GM18507 (cell line): ENCODE results near the gene FAM83B.
"Not testable (repeated sequence)": the region's sequence is repeated elsewhere in the genome, so short reads cannot be mapped to it uniquely, and the experiment has no call there.

Experiments used
- DNase-seq: peaks from one replicate; pipeline ENCODE4 v3.0.0; 2011; ENCODE audit warnings: low read depth; ENCODE audit not compliant: insufficient read length; ENCODE audit errors: extremely low spot score
- FAIRE-seq: peaks from 2 replicates; lab custom pipeline; 2011; peaks lifted over from hg19 to GRCh38; lab: Jason Lieb, UNC

FAM83B gene

GRCh38 chr6:54860132-54860531 is 13.6 kb downstream of the FAM83B start:
- no peak for FAIRE-seq

DNA sequence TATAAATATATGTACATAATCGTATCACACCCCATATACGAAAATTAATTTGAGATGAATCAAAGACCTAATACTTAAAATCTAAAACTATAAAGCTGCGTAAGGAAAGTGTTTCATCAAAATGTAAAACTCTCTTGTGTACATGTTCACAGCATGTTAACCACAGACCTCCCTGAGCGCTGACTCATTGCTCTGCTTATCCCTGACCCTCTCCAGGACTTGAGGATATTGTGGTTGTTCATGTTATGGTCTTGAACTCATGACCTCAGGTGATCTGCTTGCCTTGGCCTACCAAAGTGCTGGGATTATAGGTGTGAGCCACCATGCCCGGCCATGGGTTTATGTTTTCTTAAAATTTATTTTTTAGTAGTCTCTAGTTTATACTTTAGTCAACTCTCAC is 14.2 kb downstream of the FAM83B start:
- FAIRE-seq, result no peak
- DNase-seq, result no peak

More at GRCh38 chr6:54860132-54860531, 13.6 kb downstream of the FAM83B start:
- no peak for DNase-seq

DNA sequence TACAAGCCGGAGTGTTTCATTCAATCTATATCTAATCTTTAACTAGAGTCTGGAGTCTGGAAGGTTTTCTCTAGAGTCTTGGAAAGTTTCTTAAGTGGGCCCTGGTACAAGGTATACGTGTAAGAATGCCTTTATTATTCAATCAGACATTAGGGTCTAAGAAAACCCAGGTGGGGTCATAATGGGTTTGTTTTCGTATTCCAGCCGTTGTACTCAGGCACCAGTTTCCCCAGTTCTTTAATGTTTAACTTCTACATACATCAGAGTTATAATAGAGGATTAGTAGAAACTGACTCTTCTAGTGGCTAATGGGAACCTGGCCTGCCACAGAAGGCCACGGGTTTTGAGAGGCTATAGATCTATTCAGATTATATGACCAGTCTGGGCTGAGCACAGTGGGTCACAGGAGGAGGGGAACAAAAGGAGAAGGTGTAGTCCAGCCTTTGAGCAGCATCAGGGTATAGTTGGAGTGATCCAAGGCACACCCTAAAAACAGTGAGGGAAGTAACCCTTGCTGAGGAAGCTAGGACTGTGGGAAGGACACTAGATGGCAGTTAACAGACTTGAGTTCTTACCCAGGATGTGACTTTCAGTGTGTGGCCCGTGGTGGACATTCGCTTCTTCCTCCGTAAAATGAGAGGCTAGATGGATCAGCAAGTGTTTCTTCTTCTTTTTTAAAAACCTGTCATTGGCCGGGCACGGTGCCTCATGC is 15.5 kb downstream of the FAM83B start:
- FAIRE-seq (no peak), DNase-seq (no peak)

- FAIRE-seq (no peak), DNase-seq (no peak)
Measured at GRCh38 chr6:54864272-54864671, 17.7 kb downstream of the FAM83B start.

DNA sequence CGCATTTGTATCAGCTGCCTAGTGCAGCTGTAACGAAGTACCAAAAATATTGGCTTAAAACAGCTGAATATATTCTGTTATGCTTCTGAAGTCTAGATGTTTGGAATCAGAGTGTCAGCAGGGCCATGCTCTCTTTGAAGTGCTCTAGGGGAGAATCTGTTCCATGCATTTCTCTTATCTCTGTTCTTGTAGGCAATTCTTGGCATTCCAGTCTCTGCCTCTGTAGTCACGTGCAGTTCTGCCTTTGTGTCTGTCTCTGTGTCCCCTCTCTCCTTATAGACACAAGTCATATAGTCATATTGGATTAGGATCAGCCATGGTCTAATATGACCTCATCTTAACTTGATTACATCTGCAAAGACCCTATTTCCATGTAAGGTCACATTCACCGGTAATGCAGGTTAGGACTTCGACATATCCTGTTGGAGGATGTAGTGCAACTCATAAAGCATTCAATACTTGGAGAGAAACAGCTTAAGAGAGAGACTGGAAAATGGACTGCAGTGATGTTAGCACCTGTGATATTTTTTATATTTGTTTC is 18.6 kb downstream of the FAM83B start:
- DNase-seq (no peak), FAIRE-seq (no peak)

DNA sequence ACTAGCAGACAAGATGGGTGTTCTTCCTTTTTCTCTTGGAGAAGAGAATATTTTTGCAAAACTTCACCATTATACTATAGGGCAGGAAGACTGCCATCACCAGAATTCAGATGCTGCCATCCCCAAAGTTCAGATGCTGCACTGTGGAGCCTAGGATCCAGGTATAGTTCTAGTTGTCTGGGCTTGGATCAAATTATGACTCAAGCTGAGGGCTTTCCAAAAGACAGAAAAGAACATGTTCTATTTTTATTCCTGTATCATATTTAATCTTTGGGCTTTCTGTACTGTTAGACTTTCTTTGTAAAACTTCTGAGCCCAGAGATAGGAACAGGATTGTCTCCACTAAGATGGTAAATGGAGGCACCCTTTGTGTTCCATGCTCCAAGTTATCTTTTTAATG is 22.0 kb downstream of the FAM83B start:
- DNase-seq (no peak), FAIRE-seq (no peak)

GRCh38 chr6:54873599-54873998 is 27.0 kb downstream of the FAM83B start:
- FAIRE-seq (no peak), DNase-seq (no peak)

- FAIRE-seq (no peak), DNase-seq (no peak)
Measured at GRCh38 chr6:54874349-54875048, 27.9 kb downstream of the FAM83B start.

- DNase-seq, result no peak
- no peak for FAIRE-seq
Measured at GRCh38 chr6:54875539-54875938, 29.0 kb downstream of the FAM83B start.

GRCh38 chr6:54876365-54876764 is 29.8 kb downstream of the FAM83B start:
- no peak for FAIRE-seq
- no peak for DNase-seq

DNA sequence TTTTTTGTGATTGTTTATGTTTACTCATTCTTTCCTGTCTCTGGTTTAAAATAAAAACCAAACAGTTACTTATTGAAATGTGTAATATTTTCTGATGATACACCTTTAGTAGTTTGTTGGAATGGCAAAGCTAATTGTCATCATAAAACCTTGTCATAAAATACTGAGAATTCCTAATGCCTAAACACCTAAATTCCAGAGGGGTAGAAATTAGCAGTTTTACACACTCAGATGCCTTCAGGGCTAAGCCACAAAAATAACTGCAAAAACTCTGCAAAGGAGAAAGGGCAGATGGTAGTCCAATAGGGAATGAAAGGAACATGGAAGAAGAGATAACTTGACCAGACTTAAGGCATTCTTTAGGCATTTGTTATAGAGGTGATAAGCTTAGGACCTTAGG is 30.3 kb downstream of the FAM83B start:
- FAIRE-seq (no peak), DNase-seq (no peak)

DNA sequence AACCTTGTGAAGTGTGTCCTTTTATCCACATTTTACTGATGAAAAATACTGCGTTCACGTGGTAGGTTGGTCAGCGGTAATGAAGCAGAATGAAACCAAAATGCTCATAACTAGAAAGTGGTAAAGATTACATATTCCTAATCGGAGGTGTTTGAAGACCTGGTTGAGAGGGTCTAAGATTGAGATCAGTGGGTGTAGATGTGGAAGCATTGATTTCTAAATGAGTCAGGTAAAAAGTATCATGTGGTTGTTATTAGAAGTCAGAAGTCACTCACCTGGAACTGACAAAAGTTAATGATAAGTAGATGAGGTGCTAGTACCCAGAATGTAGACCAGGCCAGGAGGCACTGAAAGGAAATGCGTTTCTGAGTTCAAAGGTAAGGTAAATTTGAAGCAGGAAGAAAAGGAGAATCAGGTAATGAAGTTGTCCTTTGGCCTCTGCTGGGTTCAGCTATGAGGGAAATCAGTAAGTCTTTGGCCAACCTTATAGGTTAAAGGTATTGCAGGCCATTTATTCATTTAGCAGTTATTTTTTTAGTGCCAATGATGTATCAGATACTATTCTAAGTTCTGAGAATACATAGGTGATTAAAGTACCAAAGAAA is 31.2 kb downstream of the FAM83B start:
- DNase-seq, result no peak
- FAIRE-seq, result no peak

- DNase-seq (no peak), FAIRE-seq (no peak)
Measured at GRCh38 chr6:54878718-54879117, 32.1 kb downstream of the FAM83B start.

DNA sequence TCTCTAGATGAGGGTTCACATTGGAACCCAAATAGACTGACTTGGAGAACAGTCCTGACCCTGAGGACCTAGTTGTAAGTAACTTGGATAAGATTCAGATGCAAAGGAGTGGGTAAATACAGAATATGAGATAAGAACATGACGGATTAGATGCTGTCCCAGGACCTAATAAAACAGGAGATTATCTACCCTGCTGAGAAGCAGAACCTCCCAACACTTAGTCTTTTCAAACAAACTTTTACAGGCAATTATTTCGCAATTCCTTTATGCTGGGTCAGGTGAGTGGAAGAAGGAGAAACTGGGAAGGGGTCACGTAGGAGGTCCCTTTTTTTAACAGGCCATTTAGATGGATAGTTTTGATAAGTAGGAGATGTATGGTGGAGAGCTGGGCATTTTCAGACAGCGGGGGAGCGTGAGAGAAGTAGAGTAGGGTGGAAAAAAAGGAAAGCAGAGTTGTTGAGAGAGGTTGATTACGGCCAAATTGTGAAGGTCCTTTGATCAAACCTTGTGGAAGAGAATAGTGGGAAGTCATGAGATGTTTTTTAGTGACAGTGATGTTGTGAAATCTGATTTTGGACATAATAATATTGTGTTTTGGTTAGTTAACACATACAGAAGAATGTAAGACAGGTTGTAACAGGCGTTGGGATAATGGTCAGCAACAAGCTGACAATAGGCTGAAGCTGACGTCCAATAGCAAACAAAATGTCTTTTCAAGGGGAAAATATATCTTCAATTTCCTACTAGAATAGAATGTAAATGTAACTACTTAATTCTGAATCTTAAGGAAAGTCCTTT is 32.8 kb downstream of the FAM83B start:
- FAIRE-seq, result no peak
- no peak for DNase-seq

- DNase-seq (no peak), FAIRE-seq (no peak)
Measured at GRCh38 chr6:54881067-54881730, 34.6 kb downstream of the FAM83B start.

DNA sequence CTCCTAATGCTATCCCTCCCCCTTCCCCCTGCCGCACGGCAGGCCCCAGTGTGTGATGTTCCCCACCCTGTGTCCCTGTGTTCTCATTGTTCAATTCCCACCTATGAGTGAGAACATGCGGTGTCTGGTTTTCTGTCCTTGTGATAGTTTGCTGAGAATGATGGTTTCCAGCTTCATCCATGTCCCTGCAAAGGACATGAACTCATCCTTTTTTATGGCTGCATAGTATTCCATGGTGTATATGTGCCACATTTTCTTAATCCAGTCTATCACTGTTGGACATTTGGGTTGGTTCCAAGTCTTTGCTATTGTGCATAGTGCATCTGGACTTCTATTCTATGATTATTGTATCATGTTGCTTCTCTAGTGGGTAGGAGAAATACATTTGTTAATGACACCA is 35.3 kb downstream of the FAM83B start:
- FAIRE-seq, DNase-seq: not testable (repeated sequence)

DNA sequence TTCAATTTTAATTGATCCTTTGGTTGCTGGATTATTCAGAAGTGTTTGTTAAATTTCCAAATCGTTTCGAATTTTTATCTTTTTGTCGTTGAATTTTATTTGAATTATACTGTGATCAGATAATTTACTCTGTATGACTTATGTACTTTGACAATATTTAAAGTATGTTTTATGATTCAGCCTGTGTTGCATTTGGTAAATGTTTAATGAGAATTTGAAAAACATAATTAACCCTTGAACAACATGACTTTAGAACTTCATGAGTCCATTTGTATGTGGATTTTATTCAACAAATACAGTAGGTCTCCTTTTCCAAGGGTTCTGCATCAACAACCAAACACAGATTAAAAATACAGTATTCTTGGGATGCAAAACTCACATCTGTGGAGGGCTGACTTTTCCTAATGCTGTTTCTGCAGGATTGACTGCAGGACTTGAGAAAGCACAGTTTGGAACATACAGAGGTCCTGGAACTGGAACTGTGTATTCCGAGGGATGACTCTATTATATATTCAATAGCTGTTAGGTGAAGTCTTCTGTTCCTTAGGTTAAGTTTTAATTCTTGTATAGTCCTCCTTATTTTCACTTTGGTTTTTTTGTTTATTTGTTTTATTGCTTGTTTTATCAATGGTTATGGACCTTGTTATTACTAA is 40.5 kb downstream of the FAM83B start:
- FAIRE-seq (no peak), DNase-seq (no peak)

DNA sequence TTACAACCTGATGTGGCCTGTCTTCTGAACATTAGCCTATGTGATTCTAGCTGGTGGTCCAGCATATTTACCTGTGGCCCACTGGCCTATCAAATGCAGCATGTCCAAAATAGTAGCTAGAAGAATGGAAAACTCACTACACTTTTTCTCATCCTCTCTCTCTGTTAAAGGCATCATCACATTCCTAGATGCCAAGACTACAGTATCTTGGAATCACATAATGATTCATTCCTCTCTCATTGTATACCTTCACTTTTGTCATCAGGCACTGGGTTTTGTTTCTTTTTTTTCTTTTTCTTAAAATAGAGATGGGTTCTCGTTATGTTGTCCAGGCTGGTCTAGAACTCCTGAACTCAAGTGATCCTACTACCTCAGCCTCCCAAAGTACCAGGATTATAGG is 45.0 kb downstream of the FAM83B start:
- no peak for DNase-seq
- FAIRE-seq, result no peak

DNA sequence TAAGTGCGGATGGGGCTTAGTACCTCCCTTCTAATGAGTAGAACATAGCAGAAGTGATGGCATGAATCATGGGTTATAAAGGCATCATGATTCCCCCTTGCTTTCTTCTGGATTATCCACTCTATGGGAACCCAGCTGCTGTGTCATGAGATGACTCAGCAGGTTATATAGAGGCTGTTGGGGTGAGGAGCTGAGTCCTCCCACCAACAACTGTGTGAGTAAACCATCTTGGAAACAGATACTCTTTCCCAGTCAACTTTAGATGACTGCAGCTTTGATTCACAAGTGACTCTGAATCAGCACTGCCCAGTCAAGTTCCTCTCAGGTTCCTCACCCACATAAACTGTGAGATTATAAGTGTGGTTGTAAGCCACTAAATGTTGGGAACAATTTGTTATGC is 46.3 kb downstream of the FAM83B start:
- no peak for DNase-seq
- FAIRE-seq, result no peak
